Neural cell (in vitro differentiated cells): ENCODE results near the gene IFI30. TPM values are rescaled to one million over a fixed set of nuclear protein-coding genes. Genes with fewer than 3 reads are reported as not detected.

ENCODE experiments used
- H2AFZ ChIP-seq: fragments of 200-600, 300-800 bp; sonication (generic), shearing (Covaris generic); 2 replicates; pipeline ENCODE4 v1.6.0; 2014; ENCODE audit warnings: low read depth, mild to moderate bottlenecking, antibody characterized with exemption, low read length, moderate library complexity
- H3F3A ChIP-seq: fragments of 200-600 bp; shearing (Covaris generic); 2 replicates; pipeline ENCODE4 v1.6.1; 2016; ENCODE audit warnings: mild to moderate bottlenecking, moderate library complexity, mixed read lengths, antibody characterized with exemption, low read length; ENCODE audit not compliant: insufficient read depth, poor library complexity, severe bottlenecking
- H3K27ac ChIP-seq: fragments of 200-600, 300-800 bp; sonication (generic), shearing (Covaris generic); 2 replicates; pipeline ENCODE4 v1.5.1; 2014; ENCODE audit warnings: mild to moderate bottlenecking, low read length, moderate library complexity
- H3K27me3 ChIP-seq: fragments of 300-800, 200-600 bp; sonication (generic), shearing (Covaris generic); 2 replicates; pipeline ENCODE4 v1.6.0; 2014; ENCODE audit warnings: mild to moderate bottlenecking, low read depth, low read length, moderate library complexity; ENCODE audit not compliant: insufficient read depth
- H3K36me3 ChIP-seq: fragments of 300-800, 200-600 bp; sonication (generic), shearing (Covaris generic); 2 replicates; pipeline ENCODE4 v1.5.1; 2014; ENCODE audit warnings: mild to moderate bottlenecking, antibody characterized with exemption, low read length, moderate library complexity; ENCODE audit not compliant: insufficient read depth
- H3K4me2 ChIP-seq: fragments of 300-800, 200-600 bp; sonication (generic), shearing (Covaris generic); 2 replicates; pipeline ENCODE4 v1.6.0; 2014; ENCODE audit warnings: mild to moderate bottlenecking, low read length
- H3K4me3 ChIP-seq: fragments of 300-800, 200-600 bp; sonication (generic), shearing (Covaris generic); 2 replicates; pipeline ENCODE4 v1.5.1; 2014; ENCODE audit warnings: mild to moderate bottlenecking, low read length, moderate library complexity
- H3K79me2 ChIP-seq: fragments of 200-600 bp; shearing (Covaris generic); replicated peaks from 2 replicates; pipeline ENCODE4 v1.6.0; 2014; ENCODE audit warnings: mild to moderate bottlenecking, low read length, moderate library complexity; ENCODE audit not compliant: insufficient read depth
- H3K9ac ChIP-seq: fragments of 300-800, 200-600 bp; sonication (generic), shearing (Covaris generic); 2 replicates; pipeline ENCODE4 v1.6.1; 2016; ENCODE audit warnings: mild to moderate bottlenecking, low read length, mixed read lengths
- H3K9me2 ChIP-seq: fragments of 200-600 bp; shearing (Covaris generic); 2 replicates; pipeline ENCODE4 v1.6.1; 2016; ENCODE audit warnings: mild to moderate bottlenecking, low read length, mixed read lengths; ENCODE audit not compliant: insufficient read depth
- H3K9me3 ChIP-seq: fragments of 200-600, 300-800 bp; sonication (generic), shearing (Covaris generic); 2 replicates; pipeline ENCODE4 v1.6.1; 2016; ENCODE audit warnings: mild to moderate bottlenecking, mixed run types, low read length, moderate library complexity, mixed read lengths
- H4K20me1 ChIP-seq: fragments of 200-600 bp; shearing (Covaris generic); 2 replicates; pipeline ENCODE4 v1.6.1; 2016; ENCODE audit warnings: mild to moderate bottlenecking, mixed run types; ENCODE audit not compliant: insufficient read depth
- CTCF ChIP-seq: fragments of 450-650 bp; IDR thresholded peaks from 2 replicates; pipeline ENCODE4 v1.5.1; 2014; ENCODE audit warnings: antibody characterized with exemption, mild to moderate bottlenecking, moderate library complexity; ENCODE audit not compliant: poor library complexity, severe bottlenecking
- EZH2 ChIP-seq: fragments of 200-600, 300-800 bp; shearing (Covaris generic), sonication (generic); IDR thresholded peaks from 2 replicates; pipeline ENCODE4 v1.6.1; 2014; ENCODE audit warnings: antibody characterized with exemption, low read length, borderline replicate concordance, mild to moderate bottlenecking; ENCODE audit not compliant: insufficient read depth, poor library complexity, severe bottlenecking
- MXI1 ChIP-seq: fragments of 450-650 bp; conservative IDR thresholded peaks from 2 replicates; pipeline ENCODE4 v1.6.1; 2014; ENCODE audit warnings: antibody characterized with exemption, mild to moderate bottlenecking; ENCODE audit not compliant: poor library complexity, severe bottlenecking
- RAD21 ChIP-seq: fragments of 450-650 bp; conservative IDR thresholded peaks from 2 replicates; pipeline ENCODE4 v1.6.1; 2014; ENCODE audit warnings: antibody characterized with exemption, mild to moderate bottlenecking, moderate library complexity
- REST ChIP-seq: IDR thresholded peaks from 2 replicates; pipeline ENCODE4 v1.6.1; 2012; ENCODE audit warnings: borderline replicate concordance
- SMC3 ChIP-seq: fragments of 450-650 bp; conservative IDR thresholded peaks from 2 replicates; pipeline ENCODE4 v1.6.1; 2014; ENCODE audit warnings: antibody characterized with exemption, mild to moderate bottlenecking, moderate library complexity; ENCODE audit not compliant: poor library complexity
- polyA plus RNA-seq: library from polyadenylated mRNA; depleted of rRNA; stranded (reverse); fragments of >200 nt; gene quantifications from 2 replicates; pipeline ENCODE4 v1.2.3, GENCODE V29; 2014

IFI30 gene
- polyA plus RNA-seq, 1 donor from 2014 or later: 0.82 TPM

DNA sequence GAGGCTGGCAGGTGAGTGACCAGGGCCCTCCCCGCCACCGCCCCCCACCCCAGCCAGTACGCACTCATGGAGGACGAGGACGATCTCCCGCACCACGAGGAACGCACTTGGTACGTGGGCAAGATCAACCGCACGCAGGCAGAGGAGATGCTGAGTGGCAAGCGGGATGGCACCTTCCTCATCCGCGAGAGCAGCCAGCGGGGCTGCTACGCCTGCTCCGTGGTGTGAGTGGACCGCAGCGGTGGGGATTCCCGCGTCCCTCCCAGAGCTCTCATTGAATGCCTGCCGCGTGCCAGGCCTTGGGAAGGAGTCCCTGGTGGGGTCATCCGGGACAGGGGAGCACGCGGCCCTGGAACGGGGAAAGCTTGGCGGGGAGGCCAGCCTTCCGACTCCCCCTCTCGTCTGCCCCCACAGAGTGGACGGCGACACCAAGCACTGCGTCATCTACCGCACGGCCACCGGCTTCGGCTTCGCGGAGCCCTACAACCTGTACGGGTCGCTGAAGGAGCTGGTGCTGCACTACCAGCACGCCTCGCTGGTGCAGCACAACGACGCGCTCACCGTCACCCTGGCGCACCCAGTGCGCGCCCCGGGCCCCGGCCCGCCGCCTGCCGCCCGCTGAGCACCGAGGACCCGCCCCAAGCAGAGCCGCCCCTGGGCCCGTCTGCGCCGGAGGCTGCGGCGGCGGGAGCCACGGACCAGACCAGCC is 4.8 kb upstream of the IFI30 start:
- H3K36me3 ChIP-seq: no peaks in the 10 kb centered on the region
- H3K27ac ChIP-seq: no peak overlapping the region
- no peak overlapping the region for H3K4me2 ChIP-seq
- H3K9me2 ChIP-seq: no peaks in the 10 kb centered on the region
- peaks cover 6% of the 10 kb centered on the region for H3K27me3 ChIP-seq
- H4K20me1 ChIP-seq: no peaks in the 10 kb centered on the region
- H3K4me3 ChIP-seq: no peak overlapping the region
- H3K9ac ChIP-seq: no peak overlapping the region
- no peaks in the 10 kb centered on the region for H3K9me3 ChIP-seq
- no peak for TF ChIP-seq MXI1
- TF ChIP-seq EZH2: no peak
- TF ChIP-seq RAD21: no peak
- no peak for TF ChIP-seq REST
- TF ChIP-seq CTCF: no peak
- TF ChIP-seq SMC3: no peak
- no peaks in the 10 kb centered on the region for H3F3A ChIP-seq
- no peaks in the 10 kb centered on the region for H3K79me2 ChIP-seq
- no peak overlapping the region for H2AFZ ChIP-seq

DNA sequence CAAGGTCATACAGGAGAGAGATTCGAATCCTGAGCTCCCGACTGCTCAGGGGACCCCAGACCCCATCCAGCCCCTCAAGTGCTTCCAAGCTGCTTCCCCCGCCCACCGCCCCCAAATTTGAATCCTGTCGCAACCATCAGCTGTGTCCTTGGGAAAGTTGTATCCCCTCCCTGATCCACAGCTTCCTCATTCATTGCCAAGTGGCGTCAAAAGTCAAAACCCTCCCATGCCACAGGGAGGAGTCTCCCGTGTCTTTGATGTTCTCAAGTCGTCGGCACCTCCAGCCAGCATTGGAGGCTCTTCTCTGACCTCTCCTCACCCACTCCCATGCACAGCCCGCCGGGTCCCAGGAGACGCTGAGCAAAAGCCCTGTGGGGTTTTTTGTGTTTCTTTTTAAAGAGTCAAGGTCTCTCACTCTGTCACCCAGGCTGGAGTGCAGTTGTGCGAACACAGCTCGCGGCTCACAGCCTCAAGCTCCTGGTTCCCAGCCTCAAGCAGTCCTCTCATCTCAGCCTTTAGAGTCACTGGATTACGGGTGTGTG is 2.8 kb upstream of the IFI30 start:
- Histone ChIP-seq H3K4me2 (no peak overlapping the region), H3K9me3 (no peaks in the 10 kb centered on the region), H3F3A (no peaks in the 10 kb centered on the region), H3K4me3 (no peak overlapping the region), H3K9ac (no peak overlapping the region), H3K79me2 (no peaks in the 10 kb centered on the region), H3K36me3 (no peaks in the 10 kb centered on the region), H3K9me2 (no peaks in the 10 kb centered on the region), H4K20me1 (no peaks in the 10 kb centered on the region), H2AFZ (no peak overlapping the region), H3K27me3 (peaks cover 24% of the 10 kb centered on the region), H3K27ac (no peak overlapping the region)
- TF ChIP-seq EZH2: no peak
